Measurements from ENCODE around the gene ADAMTS20. TPM values are rescaled to one million over a fixed set of nuclear protein-coding genes. Genes with fewer than 3 reads are reported as not detected.
"Not testable (repeated sequence)": the region's sequence is repeated elsewhere in the genome, so short reads cannot be mapped to it uniquely, and the experiment has no call there.

ADAMTS20 gene
- total RNA-seq, 1 donor from 2014 or later, result not detected

DNA sequence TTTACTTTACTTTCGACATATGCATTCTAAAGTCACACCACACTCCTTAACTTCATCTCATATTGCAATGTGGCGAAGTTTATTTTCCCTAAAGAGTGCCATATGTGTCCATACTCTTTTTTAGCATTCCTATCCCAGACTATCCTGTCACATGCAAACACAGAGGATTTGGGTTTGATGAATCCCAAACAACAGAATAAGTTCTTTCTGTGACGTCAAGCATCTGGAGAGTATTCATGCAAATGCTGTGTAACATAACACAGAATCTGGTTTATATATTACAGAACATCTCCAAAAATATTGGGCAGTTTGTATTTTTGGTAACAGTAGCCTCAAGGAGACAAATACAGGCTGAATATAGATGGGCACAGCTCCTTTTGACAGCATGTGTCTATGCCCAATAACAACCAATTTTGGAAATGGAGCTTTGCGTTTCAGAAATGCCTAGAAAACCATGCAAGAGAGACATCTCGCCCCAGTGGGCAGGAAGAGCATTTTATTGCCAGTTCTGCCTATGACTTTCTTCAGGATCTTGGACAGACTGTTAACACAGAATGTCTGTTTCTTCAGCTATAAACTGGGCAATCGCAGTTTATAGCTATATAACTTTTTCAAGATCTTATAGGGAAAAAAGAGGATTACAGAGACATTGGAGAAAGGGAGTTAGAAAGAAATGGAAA, 190.8 kb downstream of the ADAMTS20 start:
- no peak for DNase-seq (ENCODE audit: low read depth in 2 of 2)

DNA sequence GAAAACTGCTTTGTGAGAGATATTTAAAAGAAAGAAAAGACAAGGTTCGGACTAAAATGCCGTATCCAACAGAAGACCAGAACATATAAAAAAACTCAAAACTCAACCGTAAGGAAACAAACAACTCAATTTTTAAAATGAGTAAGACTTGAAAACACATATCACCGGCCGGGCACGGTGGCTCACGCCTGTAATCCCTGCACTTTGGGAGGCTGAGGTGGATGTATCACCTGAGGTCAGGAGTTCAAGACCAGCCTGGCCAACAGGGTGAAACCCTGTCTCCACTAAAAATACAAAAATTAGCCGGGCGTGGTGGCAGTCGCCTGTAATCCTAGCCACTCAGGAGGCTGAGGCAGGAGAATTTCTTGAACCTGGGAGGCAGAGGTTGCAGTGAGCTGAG, 192.0 kb downstream of the ADAMTS20 start:
- not testable (repeated sequence) for DNase-seq (ENCODE audit: low read depth in 2 of 2)

DNA sequence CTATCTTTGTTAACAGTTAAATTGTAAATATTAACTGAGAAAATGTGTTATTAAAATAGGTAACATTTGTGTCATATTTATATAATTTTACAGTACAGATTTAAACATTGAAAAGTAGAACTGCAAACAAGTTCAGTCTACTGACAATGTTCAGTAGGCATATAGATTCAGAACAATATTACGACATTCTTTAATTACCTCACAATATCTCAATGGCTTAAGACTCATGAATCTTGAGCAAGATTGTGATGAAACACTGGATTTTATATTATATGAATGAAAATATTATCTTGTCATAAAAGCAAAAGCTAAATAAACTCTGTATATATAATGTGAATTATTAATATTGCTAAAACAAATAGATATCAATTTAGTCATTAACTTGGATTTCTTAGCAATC, 194.9 kb downstream of the ADAMTS20 start:
- no peak for DNase-seq (ENCODE audit: low read depth in 2 of 2)

DNA sequence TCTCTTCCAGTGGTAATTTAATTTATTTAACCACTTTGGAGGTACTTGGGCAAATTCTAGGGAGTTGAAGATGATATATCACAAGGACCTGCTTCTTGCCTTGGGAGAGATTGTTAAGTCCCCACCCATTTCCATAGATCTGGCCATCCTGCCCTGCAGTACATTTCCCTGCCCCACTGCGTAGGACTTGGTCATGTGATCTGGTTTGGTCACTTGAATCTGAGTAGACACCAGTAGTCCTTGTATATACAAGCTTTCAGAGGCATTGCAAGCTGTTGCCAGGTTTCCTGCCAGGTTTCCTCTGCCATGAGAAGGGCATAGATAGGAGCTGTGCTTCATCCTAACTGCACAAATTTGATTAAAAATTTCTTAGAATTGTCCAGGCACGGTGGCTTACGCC, 200.0 kb downstream of the ADAMTS20 start:
- no peak for DNase-seq (ENCODE audit: low read depth in 2 of 2)

DNA sequence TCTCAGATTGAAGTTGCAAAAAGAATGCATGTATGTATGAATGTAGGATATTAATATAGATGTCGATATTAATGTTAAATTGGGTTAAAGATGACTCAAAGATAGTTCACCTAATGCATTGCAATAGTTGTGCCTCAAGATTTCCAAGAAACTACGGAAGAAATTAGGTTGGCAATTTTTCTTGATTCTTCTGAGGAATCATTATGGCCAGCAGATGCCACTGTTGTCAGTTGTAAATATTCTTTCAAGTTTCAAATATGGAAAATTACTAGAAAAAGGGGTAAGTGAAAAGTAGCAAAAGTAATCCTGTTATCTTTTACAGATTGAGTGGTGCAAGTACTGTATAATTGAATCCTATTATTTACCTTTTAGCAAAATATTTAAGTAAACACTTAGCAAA, 202.1 kb downstream of the ADAMTS20 start:
- no peak for DNase-seq (ENCODE audit: low read depth in 2 of 2)

DNA sequence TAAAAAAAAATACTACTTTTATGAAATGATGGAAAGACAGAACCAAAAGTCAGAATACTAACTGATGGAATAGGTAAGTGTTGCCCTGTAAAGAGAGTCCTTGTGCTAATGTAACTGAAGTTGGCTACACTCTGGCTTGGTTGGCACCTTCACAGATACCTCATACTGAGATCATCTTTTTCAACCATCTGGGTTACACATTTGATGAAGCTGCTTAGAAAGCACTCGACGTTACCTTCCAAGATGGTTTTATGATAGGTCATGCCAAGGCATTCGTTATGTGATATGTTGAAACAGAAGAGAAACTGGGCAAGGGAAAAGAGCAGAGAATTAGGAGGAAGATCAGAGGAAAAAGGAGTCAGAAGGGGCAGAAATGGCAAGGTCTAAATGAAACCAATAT, 203.8 kb downstream of the ADAMTS20 start:
- no peak for DNase-seq (ENCODE audit: low read depth in 2 of 2)

DNA sequence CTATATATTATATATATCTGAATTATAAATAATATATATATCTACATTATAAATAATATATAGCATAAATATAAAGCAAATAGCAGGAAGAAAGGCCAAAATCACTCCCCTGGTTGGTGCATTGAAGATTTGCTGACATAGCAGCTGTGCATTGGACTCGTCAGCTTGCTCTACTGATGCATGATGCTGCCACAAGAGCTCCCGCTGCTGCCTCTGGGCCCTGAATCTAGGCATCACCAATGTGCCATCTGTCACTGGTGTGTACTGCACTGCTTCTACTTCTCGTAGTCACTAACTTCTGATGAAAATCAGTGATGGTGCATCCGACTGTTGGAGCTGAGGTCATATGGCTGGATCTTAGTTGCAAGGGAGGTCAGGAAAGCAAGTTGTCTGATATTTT, 205.0 kb downstream of the ADAMTS20 start:
- no peak for DNase-seq (ENCODE audit: low read depth in 2 of 2)

DNA sequence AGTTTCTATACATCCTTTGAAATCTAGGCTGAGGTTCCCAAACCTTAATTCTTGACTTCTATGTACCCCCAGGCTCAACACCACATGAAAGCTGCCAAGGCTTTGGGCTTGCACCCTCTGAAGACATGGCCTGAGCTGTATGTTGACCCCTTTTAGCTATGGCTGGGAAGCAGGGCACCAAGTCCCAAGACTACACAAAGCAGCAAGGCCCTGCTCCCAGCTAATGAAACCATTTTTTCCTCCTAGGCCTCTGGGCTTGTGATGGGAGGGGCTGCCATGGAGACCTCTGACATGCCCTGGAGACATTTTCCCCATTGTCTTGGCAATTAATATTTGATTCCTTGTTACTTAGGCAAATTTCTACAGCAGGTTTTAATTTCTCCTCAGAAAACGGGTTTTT, 207.0 kb downstream of the ADAMTS20 start:
- no peak for DNase-seq (ENCODE audit: low read depth in 2 of 2)

DNA sequence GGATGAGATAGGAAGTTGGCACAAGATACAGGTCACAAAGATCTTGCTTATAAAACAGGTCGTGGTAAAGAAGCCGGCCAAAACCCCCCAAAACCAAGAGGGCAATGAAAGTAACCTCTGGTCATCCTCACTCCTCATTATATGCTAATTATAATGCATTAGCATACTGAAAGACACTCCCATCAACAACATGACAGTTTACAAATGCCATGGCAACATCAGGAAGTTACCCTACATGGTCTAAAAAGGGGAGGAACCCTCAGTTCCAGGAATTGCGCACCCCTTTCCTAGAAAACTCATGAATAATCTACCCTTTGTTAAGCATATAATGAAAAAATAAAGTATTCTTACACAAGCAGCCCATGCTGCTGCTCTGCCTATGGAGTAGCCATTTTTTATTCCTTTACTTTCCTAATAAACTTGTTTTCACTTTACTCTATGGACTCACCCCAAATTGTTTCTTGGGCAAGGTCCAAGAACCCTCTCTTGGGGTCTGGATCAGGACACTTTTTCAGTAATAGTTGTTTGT, 210.2 kb downstream of the ADAMTS20 start:
- DNase-seq (ENCODE audit: low read depth in 2 of 2), result not testable (repeated sequence)

DNA sequence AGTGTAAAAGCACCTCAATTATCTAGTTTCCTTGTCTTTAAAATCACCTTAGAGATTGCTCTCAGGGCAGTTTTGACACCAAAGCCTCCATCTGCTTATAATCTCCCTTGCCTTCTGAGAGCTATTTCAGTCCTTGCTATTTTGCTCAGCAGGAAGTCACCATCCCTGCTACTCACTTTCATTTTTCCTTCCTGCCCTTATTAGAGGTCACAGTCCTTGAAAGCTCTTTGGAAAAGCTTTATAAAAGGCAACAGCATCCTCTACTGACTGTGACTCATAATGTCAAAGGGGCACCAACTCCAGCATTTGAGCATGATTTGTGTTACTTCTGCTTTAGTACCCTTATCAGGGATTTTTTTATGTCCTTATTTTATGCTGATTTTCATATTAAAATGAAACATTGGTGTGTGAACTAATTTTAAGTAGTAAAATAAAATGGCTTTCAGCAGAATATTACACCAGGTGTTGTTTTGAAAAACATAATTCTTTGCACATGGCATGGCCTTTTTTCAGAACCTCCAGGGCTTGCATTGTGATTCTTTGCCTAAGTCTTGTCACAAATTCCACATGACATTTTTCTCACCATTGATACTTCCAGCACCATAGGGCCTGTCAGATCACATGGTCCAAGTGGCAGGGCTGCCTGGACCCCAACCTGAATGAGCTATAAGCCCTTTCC, 213.0 kb downstream of the ADAMTS20 start:
- peak; percentile 30 to 72 for DNase-seq (ENCODE audit: low read depth in 2 of 2)

DNA sequence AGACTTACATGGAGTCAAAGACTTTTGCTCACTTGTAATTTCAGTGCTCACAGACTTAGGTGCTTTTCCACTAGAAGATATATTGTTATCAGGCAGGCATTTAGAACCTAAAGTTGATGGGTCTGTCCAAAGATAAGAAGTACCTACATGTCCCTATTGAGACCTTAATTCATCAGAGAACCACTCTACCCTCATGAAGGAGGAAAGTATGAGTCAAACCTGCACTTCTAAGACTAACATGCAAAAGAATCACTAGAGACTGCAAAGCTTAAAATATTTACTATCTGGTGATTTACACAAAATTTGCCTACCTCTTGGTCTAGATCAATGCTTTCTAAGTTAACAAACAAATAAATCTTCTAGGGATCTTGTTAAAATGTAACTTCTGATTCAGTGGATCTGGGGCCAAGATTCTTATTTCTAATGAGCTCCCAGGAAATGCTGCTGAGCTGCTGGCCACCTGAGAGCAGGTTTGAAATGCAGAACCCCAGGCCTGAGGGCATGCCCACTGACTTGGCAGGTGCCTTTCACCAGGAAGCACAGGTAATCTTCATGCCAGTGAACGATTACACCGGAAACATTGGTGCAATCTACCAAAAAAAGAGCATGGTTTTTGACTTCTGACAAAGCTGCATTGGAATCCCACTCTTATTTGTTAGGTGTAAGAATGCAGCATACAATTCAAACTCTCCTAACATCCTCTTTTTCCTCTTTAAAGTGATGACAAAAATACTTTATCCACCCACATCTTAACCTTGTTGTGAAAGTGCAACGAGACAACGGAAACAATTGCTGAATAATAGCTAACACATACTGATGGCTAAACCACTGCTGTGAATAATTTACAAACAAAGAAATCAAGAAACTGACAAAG, 214.2 kb downstream of the ADAMTS20 start:
- no peak for DNase-seq (ENCODE audit: low read depth in 2 of 2)

DNA sequence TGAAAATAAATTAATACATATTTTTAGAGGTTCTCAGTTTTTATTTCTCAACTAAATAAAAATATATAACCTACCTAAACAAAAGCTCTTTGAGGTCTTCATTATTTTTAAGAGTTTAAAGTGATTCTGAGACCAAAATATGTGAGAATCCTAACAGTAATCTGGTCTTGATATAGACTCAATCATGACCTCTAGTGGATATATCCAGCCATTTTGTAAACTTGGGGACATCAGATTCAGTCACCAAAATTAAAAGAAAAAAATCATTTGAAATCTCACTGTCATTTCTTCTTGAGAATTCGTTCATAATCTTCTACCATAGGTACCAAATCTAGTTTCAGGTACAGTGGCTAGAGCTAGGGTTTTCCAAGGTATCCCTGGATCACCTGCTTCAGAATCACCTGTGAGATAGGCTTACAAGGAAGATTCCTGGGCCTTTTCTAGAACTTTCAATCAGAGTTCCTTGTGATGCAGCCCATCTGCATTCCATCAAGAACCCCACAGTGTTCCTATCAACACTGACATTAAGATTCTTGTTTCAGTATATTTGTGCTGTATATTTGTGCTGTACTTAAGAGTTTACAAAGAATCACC, 214.9 kb downstream of the ADAMTS20 start:
- DNase-seq (ENCODE audit: low read depth in 2 of 2), result peak; percentile 3 to 50

DNA sequence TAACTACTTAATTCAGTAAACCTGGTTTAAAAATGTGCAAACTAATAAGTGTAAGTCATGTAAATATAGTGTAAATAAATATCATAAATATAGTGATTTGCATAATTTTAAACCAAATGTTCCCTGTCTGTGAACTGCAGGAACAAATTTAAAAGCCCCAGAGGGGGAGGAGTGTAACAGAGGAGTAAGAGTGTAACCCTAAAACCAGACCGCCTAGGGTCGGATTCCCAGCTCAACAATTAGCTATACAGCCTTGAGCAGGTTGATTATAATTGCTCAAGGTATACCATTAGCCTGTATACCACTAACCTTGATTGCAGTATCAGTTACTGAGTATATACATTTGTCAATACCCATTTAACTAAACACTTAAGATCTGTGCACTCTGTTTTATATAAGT, 218.4 kb downstream of the ADAMTS20 start:
- no peak for DNase-seq (ENCODE audit: low read depth in 2 of 2)

DNA sequence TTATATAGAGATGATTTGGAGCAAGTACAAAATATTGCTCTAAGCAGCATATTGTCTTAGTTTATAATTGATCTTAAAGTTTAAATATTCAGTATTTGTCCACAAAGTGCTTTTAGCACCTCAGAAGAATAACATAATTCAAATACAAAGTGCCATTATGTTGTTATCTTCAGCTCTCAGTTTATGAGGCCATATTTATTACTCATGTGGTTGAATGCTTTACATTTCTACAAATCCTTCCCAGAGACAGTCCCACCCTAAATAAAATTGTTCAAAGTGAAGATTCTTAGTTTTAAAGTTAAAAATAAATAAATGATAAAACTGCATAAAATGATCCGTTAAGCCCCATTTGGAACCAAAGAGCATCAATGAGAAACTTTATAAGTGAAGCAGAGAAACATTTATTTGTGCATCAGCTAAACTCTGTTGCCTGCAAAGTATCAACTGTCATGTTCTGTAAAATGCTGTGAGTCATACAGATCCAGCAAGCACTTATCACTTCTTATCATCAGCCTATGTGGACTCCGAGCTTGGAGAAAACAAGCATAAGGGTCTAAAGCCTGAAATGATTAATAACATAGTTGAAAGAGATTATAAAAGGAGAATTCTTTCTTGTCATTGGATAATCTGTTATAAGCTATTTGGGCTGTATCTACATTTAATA, 218.9 kb downstream of the ADAMTS20 start:
- DNase-seq (ENCODE audit: low read depth in 2 of 2), result peak in 1 of 2 donors; percentile 51

DNA sequence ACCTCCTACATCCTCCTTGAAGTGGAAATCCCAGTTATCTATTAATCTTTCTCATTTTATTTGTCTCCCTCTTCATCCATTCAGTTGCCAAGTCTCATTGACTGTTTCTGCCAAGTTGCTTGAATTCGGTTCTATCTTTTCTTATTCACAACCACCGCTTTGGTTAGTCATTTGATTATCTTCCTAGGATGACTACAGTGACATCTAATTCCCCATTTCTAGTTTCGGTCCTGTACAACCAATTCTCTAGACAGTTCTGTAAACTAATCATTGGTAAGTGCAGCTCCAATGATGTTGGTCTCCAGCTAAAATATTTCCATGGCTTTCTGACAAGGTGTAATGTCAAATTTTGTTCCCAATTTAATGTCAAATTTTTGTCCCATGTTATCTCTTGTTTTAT, 220.1 kb downstream of the ADAMTS20 start:
- no peak for DNase-seq (ENCODE audit: low read depth in 2 of 2)

DNA sequence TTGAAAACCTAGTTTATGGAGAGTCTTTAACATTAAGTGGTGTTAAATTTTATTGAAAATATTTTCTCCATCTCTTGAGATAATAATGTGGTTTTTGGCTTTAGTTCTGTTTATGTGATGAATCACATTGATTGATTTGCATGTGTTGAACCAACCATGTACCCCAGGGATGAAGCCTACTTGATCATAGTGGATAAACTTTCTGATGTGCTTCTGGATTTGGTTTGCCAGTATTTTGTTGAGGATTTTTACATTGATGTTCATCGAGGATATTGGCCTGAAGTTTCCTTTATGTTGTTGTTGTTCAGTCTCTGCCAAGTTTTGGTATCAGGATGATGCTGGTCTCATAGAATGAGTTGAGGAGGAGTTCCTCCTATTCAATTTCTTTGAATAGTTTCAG, 222.6 kb downstream of the ADAMTS20 start:
- DNase-seq (ENCODE audit: low read depth in 2 of 2), result no peak

DNA sequence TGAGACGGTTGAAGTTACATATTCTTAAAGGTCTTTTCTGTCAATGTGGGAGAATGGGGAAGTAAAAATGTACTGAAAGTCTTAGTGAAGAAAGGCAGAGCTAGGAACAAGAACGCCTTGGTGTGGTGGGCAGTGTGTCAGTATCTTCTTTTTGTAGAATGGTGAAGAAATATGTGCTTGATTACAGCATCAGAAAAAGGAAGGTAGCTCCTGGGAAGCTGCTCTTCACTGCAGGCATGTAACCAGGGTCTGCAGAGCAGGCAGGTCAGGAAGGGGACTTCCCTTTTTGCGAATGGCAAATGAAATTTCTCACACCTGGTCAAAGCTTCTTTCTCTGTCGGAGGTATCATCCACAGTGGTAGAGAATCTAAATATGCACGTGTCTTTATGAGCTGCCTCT, 226.2 kb downstream of the ADAMTS20 start:
- no peak for DNase-seq (ENCODE audit: low read depth in 2 of 2)

DNA sequence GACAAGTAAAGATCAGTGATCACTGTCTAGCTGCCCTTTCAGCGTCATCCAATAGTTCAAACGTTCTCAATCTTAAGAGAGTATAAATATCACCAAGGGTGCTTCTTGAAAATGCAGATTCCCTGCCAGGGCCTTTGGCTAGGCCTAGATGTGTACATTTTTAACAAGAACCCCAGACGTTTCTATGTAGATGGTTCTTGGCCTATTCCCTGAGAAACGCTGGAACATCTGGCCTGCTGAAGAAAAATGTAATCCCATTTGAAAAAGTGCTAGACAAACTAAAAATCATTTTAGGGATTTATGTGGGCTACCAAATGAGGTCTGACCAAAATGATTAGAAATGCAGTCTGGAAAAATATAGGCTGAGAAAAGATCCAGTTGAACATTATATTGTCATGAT, 231.7 kb downstream of the ADAMTS20 start:
- no peak for DNase-seq (ENCODE audit: low read depth in 2 of 2)

DNA sequence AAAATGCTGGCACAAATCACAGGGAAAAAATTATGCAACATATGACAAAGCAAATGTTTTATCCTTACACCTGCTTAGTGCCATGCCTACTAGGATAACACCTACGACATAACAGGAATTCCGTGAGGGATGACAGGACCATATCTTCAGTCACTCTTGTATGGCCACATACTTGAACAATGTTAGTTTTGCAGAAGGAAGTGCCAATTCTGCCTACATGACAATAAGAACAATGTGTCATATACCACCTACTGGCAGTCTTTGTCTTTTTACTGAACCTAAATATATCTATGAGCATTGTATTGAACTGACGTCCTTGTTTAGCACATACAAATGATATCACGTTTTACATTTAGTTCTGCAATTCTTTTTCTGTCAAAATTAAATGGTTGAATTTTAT, 234.0 kb downstream of the ADAMTS20 start:
- no peak for DNase-seq (ENCODE audit: low read depth in 2 of 2)

DNA sequence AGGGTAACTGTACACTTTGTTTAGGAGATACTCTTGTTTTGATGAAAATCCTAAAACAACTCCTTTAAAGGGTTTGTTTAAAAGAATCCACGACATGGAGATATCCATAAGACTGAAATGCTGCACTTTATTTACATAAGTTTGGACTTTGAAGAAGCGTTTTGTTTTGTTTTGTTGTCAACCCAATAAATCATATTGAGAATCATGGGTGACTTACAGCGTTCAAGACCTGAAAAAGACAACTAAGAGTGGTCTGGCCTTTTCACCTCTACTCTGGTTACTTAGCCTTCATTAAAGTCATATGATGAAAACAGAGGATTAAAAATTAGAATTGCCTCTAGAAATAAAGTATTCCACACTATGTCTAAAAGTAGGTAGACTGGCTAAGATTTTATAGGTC, 234.8 kb downstream of the ADAMTS20 start:
- DNase-seq (ENCODE audit: low read depth in 2 of 2), result no peak

DNA sequence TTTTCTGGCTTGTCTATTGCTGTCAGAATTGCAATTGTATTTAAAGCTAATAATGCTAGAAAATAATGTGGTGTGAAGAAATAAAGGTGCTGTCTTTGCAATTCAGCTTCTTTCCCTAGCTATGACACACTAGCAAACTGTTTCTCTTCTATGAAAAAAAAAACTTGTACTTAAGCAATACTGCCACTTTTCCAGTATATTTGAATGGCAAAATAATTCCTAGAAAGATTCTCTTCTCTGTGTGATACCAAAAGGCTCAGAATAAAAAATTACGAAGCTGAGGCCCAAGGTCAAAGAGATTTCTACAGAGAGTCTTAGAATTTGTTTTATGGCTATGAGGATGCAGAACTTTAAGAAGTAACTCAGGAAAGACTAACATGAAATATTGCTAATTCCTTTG, 235.5 kb downstream of the ADAMTS20 start:
- DNase-seq (ENCODE audit: low read depth in 2 of 2), result no peak

Measured in dermis microvascular lymphatic vessel endothelial cell (primary cell).